IPS-20b (cell line): ENCODE results near the gene AP2M1.
A peak's percentile ranks its signal among the peaks of the same experiment; 100 is the strongest.

Experiments
- H3K27ac ChIP-seq: one replicate; pipeline ENCODE4 v1.5.1; 2013; ENCODE audit warnings: low read length
- H3K27me3 ChIP-seq: 2 replicates; pipeline ENCODE4 v1.6.1; 2013; ENCODE audit warnings: mild to moderate bottlenecking, low read length, inconsistent platforms; ENCODE audit not compliant: insufficient read depth
- H3K36me3 ChIP-seq: 2 replicates; pipeline ENCODE4 v1.6.1; 2013; ENCODE audit warnings: low read depth, mild to moderate bottlenecking, inconsistent platforms, low read length, moderate library complexity; ENCODE audit not compliant: insufficient read depth
- H3K4me1 ChIP-seq: 2 replicates; pipeline ENCODE4 v1.6.1; 2013; ENCODE audit warnings: mild to moderate bottlenecking, control low read depth, inconsistent platforms, low read length, moderate library complexity; ENCODE audit not compliant: insufficient read depth
- H3K4me3 ChIP-seq: 2 replicates; pipeline ENCODE4 v1.5.1; 2013; ENCODE audit warnings: mild to moderate bottlenecking, low read length, inconsistent platforms
- H3K9ac ChIP-seq: 2 replicates; pipeline ENCODE4 v1.6.1; 2013; ENCODE audit warnings: low read depth, mild to moderate bottlenecking, inconsistent platforms, low read length, moderate library complexity
- H3K9me3 ChIP-seq: 2 replicates; pipeline ENCODE4 v1.6.1; 2013; ENCODE audit warnings: mild to moderate bottlenecking, low read depth, low read length, inconsistent platforms; ENCODE audit not compliant: insufficient read depth

The AP2M1 gene

DNA sequence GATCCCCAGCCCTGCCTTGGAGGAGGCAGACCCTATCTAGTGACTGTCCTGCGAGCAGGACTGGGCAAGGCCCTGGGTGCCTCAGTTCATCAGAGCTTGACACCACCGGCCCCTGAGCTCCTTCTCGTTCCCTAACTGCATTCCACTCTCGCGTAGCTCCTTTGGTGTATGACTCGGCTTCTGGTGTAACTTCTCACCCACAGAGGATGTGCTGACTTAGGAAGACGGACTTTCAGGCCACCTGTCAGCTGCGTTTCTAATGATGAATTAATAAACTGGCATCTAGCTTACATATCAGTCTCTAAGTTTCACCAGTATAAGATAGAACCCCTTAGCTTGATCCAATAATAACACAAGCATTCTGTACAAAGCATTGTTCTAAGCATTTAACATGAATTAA, 28.9 kb downstream of the AP2M1 start:
- no peaks in the 10 kb centered on the region for H3K9me3 ChIP-seq
- no peaks in the 10 kb centered on the region for H3K4me1 ChIP-seq
- no peak overlapping the region for H3K9ac ChIP-seq
- no peak overlapping the region for H3K4me3 ChIP-seq
- H3K27ac ChIP-seq = no peak overlapping the region
- no peaks in the 10 kb centered on the region for H3K36me3 ChIP-seq
- no peaks in the 10 kb centered on the region for H3K27me3 ChIP-seq

DNA sequence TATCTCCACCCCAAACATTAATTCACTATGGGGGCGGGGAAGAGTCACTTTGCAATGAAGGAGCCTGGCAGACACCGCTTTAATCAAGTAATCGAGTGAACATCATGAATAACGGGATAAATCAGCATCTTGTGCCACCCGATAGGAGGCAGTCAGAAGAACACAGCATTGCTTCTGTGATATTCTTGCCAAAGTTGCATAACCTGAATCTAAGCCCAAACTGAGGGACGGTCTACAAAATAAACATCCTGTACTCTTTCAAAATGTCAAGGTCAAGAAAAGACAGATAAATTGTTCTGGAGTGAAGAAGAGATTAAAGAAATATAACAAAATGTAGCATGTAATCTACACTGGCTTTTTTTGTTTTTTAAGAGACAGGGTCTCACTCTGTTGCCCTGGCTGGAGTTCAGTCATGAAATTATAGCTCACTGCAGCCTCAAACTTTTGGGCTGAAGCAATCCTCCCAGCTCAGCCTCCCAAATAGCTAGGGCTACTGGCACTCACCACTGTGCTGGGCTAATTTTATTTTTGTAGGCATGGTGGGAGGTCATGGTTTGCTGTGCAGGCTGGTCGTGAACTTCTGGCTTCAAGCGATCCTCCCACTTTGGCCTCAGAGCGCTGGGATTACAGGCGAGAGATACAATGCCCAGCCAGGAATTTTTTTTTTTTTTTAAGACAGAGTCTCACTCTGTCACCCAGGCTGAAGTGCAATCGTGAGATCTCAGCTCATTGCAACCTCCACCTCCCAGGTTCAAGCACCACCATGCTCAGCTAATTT, 34.7 kb downstream of the AP2M1 start:
- Histone ChIP-seq H3K27ac (no peak overlapping the region), H3K4me1 (no peaks in the 10 kb centered on the region), H3K9ac (no peak overlapping the region), H3K27me3 (no peaks in the 10 kb centered on the region), H3K9me3 (no peaks in the 10 kb centered on the region), H3K4me3 (no peak overlapping the region), H3K36me3 (no peaks in the 10 kb centered on the region)

DNA sequence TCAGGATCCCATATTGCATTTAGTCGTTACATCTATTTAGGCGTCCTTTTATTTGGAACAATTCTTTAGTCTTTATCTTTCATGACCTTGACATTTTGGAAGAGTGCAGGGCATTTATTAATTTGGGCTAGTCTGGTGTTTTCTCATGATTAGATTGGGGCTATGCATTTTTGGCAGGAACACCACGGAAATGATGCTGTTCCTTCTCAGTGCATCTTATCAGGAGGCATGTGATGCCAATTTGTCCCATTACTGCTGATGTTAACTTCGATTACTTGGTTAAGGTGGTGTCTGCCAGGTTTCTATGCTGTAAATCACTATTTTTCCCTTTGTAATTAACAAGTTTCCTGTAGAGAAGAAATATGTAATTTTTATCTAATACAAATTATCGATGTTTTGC, 36.6 kb downstream of the AP2M1 start:
- H3K27ac ChIP-seq = no peak overlapping the region
- H3K9ac ChIP-seq = no peak overlapping the region; the same call in 1 of the 2 replicates
- H3K4me3 ChIP-seq = no peak overlapping the region
- no peaks in the 10 kb centered on the region for H3K9me3 ChIP-seq
- H3K4me1 ChIP-seq = no peaks in the 10 kb centered on the region
- no peaks in the 10 kb centered on the region for H3K36me3 ChIP-seq
- H3K27me3 ChIP-seq = no peaks in the 10 kb centered on the region

DNA sequence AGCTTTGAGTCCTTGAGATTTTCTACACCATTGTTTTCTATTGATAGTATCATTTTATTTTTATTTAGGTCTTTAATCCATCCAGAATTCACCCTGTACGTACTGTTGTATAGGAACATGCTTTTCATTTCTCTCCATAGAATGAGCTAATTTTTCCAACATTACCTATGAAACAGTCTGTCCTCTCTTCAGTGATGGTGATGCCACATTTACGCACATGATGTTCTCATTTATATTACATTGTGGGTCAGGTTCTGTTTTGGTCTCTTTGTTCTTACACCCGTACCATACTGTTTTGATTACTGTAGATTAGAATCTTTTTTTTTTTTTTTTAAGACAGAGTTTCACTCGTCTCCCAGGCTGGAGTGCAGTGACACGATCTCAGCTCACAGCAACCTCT, 37.1 kb downstream of the AP2M1 start:
- Histone ChIP-seq H3K9ac (no peak overlapping the region; the same call in 1 of the 2 replicates), H3K27me3 (no peaks in the 10 kb centered on the region), H3K4me3 (no peak overlapping the region), H3K9me3 (no peaks in the 10 kb centered on the region), H3K36me3 (no peaks in the 10 kb centered on the region), H3K4me1 (no peaks in the 10 kb centered on the region), H3K27ac (no peak overlapping the region)

DNA sequence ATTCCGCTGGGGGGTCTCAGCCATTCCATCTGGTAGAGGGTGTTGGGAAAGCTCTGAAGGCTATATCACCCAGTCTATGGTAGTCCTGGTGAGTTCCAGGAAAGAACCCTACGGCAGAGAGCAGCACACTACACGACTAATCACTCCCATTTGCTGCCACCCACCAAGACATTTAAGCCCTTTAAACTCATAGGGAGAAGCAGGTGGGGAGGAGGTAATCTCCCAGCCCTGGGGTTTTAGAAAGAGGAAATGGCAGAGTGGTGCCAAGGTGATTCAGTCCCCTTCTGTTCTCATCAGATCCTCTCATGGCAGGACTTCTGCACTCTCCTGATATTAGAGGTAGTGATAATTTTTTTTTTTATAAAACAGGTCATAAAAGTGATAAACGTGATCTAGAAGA, 44.2 kb downstream of the AP2M1 start:
- Histone ChIP-seq H3K9me3 (no peaks in the 10 kb centered on the region), H3K36me3 (no peaks in the 10 kb centered on the region), H3K27ac (no peak overlapping the region), H3K27me3 (no peaks in the 10 kb centered on the region), H3K4me3 (no peak overlapping the region), H3K9ac (no peak overlapping the region), H3K4me1 (no peaks in the 10 kb centered on the region)

DNA sequence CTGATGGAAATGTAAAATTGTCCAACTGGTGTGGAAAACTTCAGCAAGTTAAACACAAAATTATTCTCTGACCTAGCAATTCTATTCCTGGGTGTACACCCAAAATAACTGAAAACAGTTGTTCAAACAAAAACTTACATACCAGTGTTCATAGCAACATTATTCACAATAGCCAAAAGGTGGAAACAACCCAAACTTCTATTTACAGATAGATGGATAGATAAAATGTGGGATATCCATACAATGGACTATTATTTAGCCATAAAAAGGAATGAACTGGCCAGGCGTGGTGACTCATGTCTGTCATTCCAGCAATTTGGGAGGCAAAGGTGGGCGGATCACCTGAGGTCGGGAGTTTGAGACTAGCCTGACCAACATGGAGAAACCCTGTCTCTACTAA, 47.9 kb downstream of the AP2M1 start:
- Histone ChIP-seq H3K4me1 (no peaks in the 10 kb centered on the region), H3K27me3 (peaks cover 19% of the 10 kb centered on the region), H3K9me3 (no peaks in the 10 kb centered on the region), H3K36me3 (no peaks in the 10 kb centered on the region), H3K4me3 (no peak overlapping the region), H3K27ac (no peak overlapping the region), H3K9ac (no peak overlapping the region)

DNA sequence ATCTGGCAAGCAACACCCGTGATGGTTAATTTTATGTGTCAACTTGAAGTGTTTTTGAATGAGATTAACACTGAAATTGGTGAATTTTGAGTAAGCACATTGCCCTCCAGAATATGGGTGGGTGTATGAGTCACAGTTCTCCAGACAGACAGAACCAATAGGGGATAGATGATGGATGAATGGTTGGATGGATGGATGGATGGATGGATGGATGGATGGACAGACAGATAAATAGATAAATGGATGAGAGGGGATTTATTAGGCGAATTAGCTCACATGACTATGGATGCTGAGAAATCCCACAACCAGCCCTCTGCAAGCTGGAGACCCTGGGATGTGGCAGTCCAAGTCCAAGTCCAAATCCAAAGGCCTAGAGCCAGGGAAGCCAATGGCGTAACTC, 49.3 kb downstream of the AP2M1 start:
- Histone ChIP-seq H3K4me3 (no peak overlapping the region), H3K9ac (no peak overlapping the region), H3K4me1 (no peaks in the 10 kb centered on the region), H3K27me3 (peaks cover 33% of the 10 kb centered on the region), H3K9me3 (no peaks in the 10 kb centered on the region), H3K27ac (no peak overlapping the region), H3K36me3 (no peaks in the 10 kb centered on the region)

DNA sequence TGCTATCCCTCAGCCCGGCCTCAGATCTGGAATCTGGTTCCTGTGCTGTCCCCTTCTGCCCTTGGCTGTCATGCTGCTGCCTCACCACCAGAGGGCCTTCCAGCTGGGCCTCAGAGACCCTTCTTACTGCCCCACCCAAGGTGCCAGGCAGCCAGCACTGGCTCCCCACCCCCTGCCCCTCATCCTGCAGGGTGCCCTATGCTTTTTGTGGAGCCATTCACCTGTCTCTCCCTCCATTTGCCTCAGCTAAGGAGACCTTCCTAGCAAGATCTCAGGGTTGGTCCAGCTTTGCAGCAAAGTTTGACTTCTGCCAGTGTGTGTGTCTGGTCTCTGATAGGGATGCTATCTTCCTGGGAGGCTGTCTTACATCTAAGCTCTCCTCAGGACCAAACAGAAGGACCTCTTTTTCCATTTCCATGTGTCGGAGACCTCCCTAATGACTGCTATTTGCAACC, 52.9 kb downstream of the AP2M1 start:
- H3K9me3 ChIP-seq = no peaks in the 10 kb centered on the region
- no peak overlapping the region for H3K9ac ChIP-seq
- no peak overlapping the region for H3K27ac ChIP-seq
- no peak overlapping the region for H3K4me3 ChIP-seq
- no peaks in the 10 kb centered on the region for H3K36me3 ChIP-seq
- H3K27me3 ChIP-seq = peaks cover 69% of the 10 kb centered on the region
- H3K4me1 ChIP-seq = no peaks in the 10 kb centered on the region

DNA sequence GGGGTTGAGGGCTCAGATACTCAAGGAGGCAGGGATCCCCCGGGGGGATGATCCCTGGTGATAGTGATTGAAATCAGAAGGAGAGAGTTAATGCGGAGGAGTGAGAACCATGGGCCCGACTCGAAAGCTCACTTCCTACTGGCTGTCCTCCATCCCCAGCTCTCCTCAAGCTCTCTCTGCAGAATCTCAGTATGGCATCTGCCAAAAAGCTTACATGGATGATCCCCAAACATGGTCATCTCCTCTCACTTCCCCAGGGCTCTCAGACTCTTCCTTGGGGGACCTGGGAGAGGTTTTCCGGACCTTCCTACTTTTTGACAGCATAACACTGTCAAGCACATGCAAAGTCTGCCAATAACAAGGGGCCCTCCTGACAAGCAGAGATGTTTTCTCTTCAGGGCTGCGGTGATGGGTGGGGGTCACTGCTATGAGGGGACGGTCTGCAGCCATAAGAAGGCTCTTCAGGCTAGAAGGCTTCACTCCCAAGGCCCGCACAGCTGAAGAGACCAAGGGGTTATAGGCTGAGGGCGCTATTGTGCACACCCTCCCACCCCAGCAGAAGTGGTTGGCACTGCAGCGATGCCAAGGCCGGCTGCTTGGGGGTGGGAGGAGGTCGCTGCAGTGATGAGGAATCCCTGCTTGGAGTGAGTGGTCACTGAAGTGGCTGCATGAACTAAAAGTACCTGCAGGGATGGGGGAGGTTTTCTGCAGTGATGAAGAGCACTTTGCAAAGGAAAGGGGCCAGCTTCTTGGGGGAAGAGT, 53.9 kb downstream of the AP2M1 start:
- peak overlapping the region; percentile 62; the same call in 1 of the 2 replicates for H3K4me3 ChIP-seq
- H3K27me3 ChIP-seq = peaks cover 79% of the 10 kb centered on the region
- no peak overlapping the region for H3K9ac ChIP-seq

DNA sequence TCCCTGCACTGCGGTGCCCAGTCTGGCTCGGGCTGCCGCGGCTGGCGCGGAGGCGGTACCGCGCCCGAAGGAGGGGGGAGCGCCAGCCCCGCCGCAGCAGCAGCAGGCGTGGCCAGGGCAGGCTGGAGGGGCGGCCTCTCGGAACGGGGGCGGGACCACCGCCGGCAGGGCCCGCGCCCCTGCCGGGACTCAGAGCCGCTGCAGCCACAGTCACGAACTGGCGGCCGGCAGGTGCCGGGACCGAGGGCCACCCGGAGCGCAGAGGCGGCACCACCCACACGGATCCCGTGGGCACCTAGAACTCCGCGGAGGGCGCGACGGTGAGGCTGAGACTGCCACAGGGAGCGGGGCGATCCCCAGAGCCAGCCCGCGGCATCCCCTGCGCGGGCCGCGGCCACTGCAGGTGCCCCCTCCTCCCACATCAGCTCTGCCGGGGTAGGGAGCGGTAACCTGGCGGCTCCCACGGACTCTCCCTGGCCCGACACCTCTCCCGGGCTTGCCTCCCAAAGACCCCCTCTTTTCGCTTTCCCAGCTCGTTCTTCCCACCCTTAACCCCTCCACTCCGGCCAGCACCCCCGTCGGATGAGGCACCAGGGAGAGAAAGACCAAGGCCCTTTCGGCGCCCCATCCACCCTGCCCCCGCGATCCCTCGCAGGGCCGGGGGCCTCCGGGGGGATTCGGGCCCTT, 54.9 kb downstream of the AP2M1 start, which contains the start of gene VWA5B2:
VWA5B2 (plus strand) TSS at position 192 of the 687 bp plus-strand sequence. CDS start 944 bp downstream, outside the sequence.
- H3K4me1 ChIP-seq = no peaks in the 10 kb centered on the region
- H3K27me3 ChIP-seq = peaks cover 87% of the 10 kb centered on the region
- H3K4me3 ChIP-seq = peak within 1 kb of the TSS; percentile 62
- no peak within 1 kb of the TSS for H3K27ac ChIP-seq
- no peaks in the 10 kb centered on the region for H3K36me3 ChIP-seq
- H3K9me3 ChIP-seq = no peaks in the 10 kb centered on the region
- H3K9ac ChIP-seq = no peak within 1 kb of the TSS

More for the DNA sequence above, 53.9 kb downstream of the AP2M1 start:
- Histone ChIP-seq H3K9me3 (no peaks in the 10 kb centered on the region), H3K4me1 (no peaks in the 10 kb centered on the region), H3K36me3 (no peaks in the 10 kb centered on the region), H3K27ac (no peak overlapping the region)

DNA sequence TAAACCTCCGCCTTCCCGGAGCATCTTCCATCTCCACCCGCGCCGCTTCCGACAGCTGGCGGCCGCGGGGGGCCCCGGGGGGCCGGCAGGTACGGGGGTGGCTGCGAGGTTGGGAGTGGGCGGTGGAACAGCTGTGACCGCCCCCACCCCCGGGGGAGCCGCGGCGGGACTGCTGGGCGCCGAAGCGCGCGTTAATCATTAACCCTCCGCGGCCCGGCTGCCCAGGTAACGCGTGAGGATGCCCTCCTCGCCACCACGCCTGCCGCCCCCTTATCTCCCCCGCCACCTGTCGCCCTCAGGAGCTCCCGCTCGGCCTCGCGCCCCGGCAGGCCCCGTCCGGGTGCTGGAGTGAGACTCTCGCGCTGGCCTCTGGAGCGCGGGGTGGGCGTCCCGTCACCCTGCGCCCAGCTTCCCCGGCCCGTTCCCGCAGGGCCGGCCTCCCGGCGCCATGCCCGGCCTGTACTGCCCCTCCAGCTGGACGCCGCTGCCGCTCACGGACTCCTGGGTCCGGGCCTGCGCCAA, 55.5 kb downstream of the AP2M1 start:
- Histone ChIP-seq H3K27me3 (peaks cover 85% of the 10 kb centered on the region), H3K9me3 (no peaks in the 10 kb centered on the region), H3K27ac (no peak overlapping the region), H3K4me1 (no peaks in the 10 kb centered on the region), H3K36me3 (no peaks in the 10 kb centered on the region), H3K4me3 (peak overlapping the region; percentile 62; the same call in 1 of the 2 replicates), H3K9ac (no peak overlapping the region)
